Erythroblast (primary cell): ENCODE results near the gene ZNF512B.

Experiments
- GATA1 ChIP-seq: IDR thresholded peaks from 2 replicates; pipeline ENCODE4 v1.6.1; 2011; ENCODE audit warnings: low read depth, mild to moderate bottlenecking, control low read depth, low read length, moderate library complexity
- POLR2A ChIP-seq: IDR thresholded peaks from 2 replicates; pipeline ENCODE4 v1.6.1; 2011; ENCODE audit warnings: mild to moderate bottlenecking, low read length

GRCh38 chr20:63913768-63914167, 56.0 kb downstream of the ZNF512B start:
- TF ChIP-seq POLR2A: no peak
- TF ChIP-seq GATA1: no peak
